GOT3 (cell line): ENCODE data around the gene NIPBL.
A peak's percentile ranks its signal among the peaks of the same experiment; 100 is the strongest.
"Not testable (repeated sequence)": the region's sequence is repeated elsewhere in the genome, so short reads cannot be mapped to it uniquely, and the experiment has no call there.

Source experiments
- DNase-seq: peaks from one replicate; lab custom pipeline; 2025; ENCODE audit warnings: mixed read lengths; lab: John Stamatoyannopoulos, UW

Gene NIPBL

DNA sequence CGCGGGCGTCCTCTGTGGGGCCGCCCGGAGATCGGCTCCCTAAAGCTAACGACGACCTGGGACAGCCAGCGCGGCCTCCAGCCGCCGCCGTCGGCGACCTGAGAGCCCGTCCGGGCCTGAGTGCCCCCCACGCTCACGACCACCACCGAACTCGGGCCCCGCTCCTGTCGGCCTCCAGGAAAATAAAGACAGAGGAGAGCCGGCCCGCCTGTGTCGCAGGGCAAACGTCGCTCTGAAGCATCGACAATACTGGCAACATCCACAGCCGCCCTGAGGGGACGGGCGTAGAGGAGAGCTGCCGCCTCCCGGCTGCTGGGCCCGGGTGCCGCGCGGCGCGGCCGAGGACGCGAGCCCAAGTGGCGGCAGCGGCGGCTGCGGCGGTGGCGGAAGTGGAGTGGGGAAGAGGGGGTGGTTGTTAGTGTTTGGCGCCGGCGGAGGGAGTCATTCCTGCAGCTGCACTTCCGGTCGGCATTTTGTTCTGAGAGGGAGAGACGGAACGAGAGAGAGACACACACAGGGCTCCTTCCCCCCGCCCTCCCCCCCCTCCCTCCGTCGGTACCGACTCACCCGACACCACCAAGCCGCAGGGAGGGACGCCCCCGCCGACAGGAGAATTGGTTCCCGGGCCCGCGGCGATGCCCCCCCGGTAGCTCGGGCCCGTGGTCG lies at the start of gene NIPBL:
Gene NIPBL, plus strand, starts transcription at position 471 of the 666 bp plus-strand sequence. CDS start 76,928 bp downstream, outside the sequence.
- peak; percentile 56 for DNase-seq

- no peak for DNase-seq
Measured at GRCh38 chr5:36832274-36832673, 44.3 kb upstream of the NIPBL start.

DNA sequence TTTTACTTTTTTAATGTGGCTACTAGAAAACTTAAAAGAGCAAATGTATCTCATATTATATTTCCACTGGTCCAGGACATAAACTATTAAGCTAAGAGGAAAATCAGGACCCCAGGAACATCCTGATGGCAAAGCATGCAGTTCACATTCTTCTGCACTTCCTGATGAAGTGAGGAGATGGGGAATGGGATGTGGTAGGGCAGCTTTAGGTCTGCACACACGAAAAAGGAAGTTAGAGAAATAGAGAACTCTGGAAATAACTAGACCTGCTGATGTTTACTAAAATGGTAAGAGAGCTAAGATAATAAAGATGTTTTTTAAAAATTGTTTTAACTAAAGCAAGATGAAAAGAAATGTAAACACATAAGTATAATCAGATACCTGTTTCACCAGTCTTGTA lies 39.7 kb upstream of the NIPBL start:
- no peak for DNase-seq

GRCh38 chr5:36839489-36840476 lies 36.8 kb upstream of the NIPBL start:
- no peak for DNase-seq

- DNase-seq = no peak
Measured at GRCh38 chr5:36841677-36842076, 34.9 kb upstream of the NIPBL start.

- no peak for DNase-seq
Measured at GRCh38 chr5:36842087-36842486, 34.5 kb upstream of the NIPBL start.

DNA sequence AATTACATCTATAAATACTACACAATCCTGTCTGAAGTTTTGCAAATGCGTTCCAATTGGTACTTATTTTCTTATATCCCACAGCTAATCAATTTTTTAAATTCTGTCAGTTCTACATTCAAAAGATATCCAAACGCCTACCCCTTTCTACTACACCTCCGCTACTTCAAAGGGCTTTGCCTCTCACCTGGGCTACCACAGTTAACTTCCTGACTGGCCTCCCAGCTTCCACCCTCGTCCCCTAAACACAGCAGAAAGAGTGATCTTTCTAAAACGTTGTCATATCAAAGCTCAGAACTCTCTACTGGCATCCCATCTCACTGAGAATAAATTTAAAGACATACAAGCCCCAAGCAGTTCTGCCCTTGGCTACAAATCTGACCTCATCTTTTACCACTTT lies 32.3 kb upstream of the NIPBL start:
- no peak for DNase-seq

GRCh38 chr5:36848545-36848944 lies 28.0 kb upstream of the NIPBL start:
- not testable (repeated sequence) for DNase-seq

- not testable (repeated sequence) for DNase-seq
Measured at GRCh38 chr5:36852903-36853302, 23.7 kb upstream of the NIPBL start.

GRCh38 chr5:36854402-36855140 lies 22.0 kb upstream of the NIPBL start:
- no peak for DNase-seq

DNA sequence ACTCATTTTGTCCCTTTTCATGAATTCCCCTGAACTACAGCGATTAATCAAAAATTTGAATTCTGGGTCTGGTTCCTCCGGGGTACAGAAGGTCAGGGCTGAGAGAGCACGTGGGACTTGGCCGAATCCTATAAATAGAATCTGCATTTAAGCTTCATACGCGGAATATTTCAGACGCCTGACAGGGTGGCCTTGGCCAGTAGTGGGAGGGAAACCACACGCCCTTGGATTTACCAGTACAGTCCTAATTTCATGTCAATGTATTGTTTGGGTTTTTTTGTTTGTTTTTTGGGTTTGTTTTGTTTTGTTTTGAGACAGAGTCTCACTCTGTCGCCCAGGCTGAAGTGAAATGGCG lies 21.5 kb upstream of the NIPBL start:
- DNase-seq = no peak

DNA sequence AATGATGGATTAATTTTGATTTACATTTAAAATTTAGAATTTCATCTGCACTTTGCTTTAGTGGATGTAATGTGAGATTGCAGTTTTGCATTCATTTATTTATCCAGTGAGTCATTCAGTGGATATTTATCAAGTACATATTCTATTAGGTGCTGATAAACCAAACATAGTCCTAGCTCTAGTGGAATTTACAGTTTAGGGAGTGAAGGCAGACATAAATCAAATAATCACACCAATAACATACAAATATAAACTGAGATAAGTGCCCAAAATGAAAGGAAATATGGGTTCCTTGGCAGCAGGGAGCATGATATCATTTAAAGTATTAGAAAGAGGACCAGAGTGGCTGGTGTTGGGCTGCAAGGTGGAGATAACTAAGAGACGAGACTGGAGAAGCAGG lies 14.7 kb upstream of the NIPBL start:
- no peak for DNase-seq

DNA sequence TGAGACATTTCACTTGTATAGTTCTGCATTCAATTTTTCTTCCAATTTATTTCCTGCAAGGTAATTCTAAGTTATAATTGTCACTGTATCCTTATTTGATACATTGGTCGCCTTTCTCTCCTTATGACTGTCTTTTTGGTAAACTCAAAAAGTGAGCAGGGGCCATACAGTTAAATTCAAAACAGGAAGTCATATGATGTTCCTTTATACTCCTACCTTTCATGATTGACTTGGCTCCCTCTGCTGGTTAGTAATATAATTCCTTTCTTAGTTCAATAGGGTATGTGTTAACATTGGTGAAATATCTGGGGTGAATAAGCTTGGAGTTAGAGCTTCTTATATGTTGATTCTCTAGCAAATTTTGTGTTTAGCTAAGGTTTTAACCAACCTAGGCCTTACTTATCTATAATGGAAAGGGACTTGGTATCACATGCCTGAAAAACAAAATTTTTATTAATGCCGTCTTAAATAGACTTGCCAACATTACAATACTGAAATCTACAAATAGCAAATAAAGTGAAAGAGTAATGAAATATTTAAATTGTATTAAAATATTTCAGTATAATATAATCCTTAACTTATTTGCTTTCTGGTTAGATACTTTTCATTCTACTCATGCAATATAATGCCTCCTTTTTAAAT lies 6.0 kb upstream of the NIPBL start:
- DNase-seq = no peak

- DNase-seq = no peak
Measured at GRCh38 chr5:36874465-36874864, 2.1 kb upstream of the NIPBL start.

DNA sequence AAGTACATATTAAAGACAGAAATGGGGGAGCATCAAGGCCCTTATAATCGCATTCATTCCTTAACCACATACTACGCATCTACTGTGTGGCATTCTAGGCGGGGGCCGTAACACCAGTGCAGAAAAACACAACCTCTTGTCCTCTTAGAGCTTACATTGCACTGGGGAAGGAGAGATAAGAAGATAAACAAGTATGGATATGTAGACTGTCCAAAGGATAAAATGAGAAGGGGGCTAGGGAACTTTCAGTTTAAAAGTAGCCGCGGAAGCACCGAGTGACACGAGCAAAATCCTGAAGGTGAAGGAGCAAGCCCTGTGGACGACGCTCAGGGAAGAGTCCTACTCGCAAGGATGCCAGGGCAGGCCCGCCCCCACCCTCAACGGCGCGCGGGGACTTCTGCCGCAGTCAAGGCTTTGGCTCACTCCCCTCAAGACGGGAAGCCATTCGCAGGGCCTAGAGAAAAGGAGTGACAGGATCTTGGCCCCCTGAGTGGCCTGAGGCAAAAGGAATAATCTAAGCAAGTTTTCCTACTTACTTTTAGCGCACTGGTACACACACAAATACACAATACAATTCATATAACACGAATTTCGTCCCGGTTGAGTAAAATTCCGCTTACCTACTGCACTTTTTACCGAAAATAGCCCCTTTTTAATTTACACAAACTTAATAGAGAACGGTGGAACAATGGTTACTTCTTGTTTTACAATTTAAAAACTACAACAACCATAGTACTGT lies 1.3 kb upstream of the NIPBL start:
- no peak for DNase-seq

GRCh38 chr5:36875790-36876298 lies 725 bp upstream of the NIPBL start:
- peak; percentile 6 for DNase-seq

- peak; percentile 17 for DNase-seq
Measured at GRCh38 chr5:36876965-36877666, 547 bp downstream of the NIPBL start.

GRCh38 chr5:36877667-36878391 lies 1.3 kb downstream of the NIPBL start:
- no peak for DNase-seq

GRCh38 chr5:36878392-36879082 lies 2.0 kb downstream of the NIPBL start:
- DNase-seq = no peak
